Activated CD4-positive, alpha-beta T cell treated with anti-CD3 and anti-CD28 coated beads for 24 hours (primary cell): ENCODE data around the gene TPPP.

Source experiments
- DNase-seq, 2 donors: peaks; one replicate each; pipeline ENCODE4 v3.0.0-alpha.2; 2020; ENCODE audit warnings: low read depth in 2 of 2

The TPPP gene

DNA sequence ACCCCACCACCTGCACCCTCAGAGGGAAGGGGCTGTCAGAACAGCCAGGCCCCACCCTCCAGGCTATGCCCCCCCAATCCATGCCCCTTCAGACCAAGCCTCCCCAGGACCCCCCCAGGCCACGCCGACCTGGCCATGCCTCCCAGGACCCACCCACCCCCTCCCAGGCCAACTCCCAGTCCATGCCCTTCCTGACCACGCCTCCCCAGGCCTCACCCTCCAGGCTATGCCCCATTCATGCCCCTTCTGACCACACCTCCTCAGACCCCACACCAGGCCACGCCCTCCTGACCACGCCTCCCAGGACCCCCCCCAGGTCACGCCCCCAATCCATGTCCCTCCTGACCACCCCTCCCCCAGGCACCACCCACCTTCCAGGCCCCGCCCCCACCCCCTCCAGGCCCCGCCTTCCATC is 27.6 kb downstream of the TPPP start:
- DNase-seq = no peak

DNA sequence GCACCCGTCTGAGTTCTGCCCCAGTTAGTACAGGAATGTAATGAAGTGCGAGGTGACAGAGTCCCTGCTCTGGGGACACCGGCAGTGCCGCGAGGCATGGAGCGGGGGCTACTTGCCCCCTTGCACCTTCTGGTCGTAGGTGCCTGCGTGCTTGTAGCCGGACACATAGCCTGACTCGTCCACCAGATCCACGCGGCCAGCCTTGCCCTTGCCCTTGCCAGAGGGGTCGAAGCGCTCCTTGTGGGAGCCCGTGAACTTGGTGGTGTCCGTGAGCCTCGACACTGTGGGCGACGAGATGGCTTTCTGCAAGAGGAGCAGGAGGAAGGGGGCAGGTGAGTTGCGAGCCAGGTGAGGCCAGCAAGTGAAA is 28.2 kb downstream of the TPPP start:
- no peak for DNase-seq

DNA sequence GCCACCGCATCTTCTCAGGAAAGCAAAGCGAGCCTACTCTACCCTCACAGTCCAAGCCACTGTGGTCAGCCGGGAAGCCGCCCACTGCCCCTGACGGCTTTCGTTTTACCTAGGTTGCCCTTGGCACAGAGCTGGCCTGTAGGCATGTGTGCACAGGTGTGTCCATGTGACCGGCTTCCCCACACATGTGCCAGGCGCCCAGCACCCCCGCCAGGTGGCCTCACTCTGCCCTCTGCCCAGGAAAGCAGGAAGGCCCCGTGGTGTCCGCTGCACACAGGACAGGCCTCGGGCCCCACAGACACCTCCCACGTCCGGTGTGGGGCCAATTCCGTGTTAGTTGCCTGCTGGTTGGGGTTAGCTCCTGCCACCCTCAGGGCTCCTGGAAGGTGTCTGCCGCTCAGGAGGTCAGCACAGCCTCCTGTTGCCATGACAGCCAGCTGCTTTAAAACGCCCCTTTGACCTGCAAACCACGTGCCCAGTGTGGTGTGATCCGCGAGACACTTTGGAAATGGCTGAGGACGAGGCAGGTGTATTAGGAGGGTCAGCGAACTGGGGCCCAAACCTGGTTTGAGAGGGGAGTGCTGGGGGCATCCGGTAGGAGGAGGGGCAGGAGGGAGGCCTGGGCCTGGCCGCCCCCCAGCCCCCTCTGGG is 28.7 kb downstream of the TPPP start:
- no peak for DNase-seq

GRCh38 chr5:663436-664342 is 29.5 kb downstream of the TPPP start:
- no peak for DNase-seq

- no peak for DNase-seq
Observed at GRCh38 chr5:662751-663435, 30.3 kb downstream of the TPPP start.

DNA sequence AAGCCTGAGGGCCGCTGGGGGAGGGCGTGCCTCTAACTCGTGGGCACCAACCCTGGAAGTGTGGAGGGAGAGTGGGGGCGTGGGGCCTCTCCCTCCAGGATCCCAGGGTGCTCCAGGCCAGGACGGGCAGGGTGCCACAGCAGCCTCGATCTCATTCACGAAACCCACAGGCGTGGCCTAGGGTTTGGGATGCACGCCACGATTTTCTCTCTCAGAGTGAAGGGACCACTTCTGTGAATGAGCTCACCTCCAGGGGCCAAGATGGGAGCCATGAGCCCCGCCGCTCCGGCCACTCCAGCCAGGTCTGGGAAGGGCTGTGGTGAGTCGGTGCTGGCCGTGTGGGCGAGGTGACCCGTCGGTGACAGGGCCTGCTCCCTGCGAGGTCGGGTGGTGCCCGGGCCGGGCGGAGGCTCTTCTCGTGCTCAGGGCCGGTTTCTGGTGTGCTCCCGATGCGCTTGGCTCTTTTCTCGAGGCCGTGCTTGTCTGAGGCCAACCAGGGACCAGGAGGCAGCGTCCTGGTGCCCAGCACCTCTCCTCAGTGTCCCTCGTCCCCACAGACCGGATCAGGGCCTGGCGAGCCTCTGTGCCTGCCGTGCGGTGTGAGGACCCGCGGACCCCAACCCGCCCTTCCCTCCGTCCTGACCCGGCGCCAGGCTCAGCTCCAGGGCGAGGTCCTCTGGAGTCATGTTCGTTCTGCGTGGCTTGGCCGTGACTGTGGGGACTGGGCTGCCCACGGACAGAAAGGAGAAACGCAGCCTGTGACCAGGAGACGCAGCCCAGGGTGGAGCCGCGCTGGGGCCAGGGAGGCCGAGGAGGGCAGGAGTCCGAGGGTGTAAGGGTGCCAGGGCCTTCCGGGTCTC is 31.0 kb downstream of the TPPP start:
- DNase-seq = no peak

DNA sequence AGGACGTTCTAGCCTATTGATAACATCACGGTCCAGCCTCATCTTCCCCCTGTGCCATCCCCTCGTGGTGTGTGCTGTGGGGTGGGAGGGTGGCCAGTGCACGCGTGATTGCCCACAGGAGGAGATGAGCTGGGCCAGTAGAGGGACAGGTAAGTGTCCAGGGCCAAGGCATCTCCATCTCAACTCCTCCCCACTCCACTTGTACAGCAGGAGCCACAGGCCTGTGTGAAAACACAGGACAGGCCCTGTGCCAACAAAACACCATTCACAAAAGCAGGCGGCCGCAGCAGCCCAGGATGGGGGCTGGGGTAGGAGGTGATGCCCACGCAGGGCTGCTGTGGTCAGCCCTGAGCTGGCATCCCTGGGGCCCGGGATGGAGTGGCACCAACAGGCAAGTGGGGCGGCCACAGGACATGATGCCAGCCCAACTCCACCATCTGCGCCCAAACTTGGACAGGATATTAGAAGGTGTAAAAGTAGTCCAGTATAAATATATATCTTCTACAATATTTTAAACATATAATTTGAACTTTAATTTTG is 32.6 kb downstream of the TPPP start:
- no peak for DNase-seq

- DNase-seq = no peak
Observed at GRCh38 chr5:659496-660263, 33.5 kb downstream of the TPPP start.

GRCh38 chr5:658103-658502 is 35.0 kb downstream of the TPPP start:
- no peak for DNase-seq

- no peak for DNase-seq
Observed at GRCh38 chr5:657570-657969, 35.6 kb downstream of the TPPP start.

DNA sequence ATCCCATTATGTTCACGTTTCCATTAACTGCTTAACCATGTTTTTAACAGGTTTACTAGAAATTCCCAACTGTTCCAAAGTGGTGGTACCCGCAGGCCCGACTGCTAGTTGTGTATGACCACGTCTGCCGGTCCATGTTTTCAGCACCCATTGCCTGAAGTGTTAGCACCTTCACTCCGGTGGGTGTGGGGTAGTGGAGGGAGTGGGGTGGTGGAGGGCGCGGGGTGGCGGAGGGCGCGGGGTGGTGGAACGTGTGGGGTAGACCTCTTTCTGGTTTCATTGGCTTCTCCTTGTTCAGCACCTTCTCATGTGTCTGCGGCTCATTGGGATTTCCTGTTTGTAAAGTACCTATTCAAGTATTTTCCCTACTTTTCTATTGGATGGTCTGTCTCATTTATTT is 37.7 kb downstream of the TPPP start:
- no peak for DNase-seq

- no peak for DNase-seq
Observed at GRCh38 chr5:654071-654778, 38.9 kb downstream of the TPPP start.

DNA sequence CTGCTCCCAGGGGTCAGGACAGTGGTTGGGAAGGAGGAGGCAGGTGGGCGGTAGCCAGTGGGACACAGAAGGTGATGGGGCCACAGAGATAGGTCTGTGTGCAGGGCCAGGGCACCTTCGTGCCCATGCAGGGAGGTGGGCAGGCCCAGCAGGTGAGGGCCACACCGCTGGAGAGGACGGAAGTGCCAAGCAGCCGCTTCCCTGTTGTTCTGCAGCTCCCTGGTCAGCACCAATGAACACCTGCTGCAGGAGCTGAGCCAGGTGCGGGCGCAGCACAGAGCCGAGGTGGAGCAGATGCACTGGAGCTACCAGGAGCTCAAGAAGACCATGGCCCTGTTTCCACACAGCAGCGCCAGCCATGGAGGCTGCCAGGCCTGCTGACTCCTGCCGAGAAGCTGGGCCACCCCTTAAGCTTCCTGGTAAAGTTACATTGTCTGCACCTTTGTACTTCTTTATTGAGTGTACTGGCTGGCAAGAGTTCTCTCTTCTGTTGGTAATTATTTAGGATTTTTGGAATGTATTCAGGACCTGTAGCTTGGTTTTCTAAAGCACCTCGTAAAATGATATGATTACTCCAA is 40.3 kb downstream of the TPPP start:
- no peak for DNase-seq

GRCh38 chr5:652023-652515 is 41.1 kb downstream of the TPPP start:
- no peak for DNase-seq

GRCh38 chr5:651296-652022 is 41.7 kb downstream of the TPPP start:
- no peak for DNase-seq

DNA sequence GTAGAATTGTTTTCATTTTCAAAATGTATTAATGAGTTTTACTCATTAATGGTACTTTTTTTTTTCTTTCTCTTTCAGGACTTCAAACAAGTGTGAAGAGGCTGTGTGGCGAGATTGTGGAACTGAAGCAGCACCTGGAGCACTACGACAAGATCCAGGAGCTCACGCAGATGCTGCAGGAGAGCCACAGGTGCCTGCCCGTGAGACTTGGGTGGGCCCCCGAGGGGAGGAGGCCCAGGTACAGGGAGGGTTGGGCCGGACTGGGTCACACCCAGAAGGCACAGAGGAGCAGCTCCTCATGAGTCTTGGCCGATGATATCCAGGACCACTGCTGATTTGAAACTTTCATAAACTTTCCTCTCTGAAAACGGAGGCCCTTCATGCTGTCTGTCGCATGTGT is 45.4 kb downstream of the TPPP start:
- DNase-seq = no peak

DNA sequence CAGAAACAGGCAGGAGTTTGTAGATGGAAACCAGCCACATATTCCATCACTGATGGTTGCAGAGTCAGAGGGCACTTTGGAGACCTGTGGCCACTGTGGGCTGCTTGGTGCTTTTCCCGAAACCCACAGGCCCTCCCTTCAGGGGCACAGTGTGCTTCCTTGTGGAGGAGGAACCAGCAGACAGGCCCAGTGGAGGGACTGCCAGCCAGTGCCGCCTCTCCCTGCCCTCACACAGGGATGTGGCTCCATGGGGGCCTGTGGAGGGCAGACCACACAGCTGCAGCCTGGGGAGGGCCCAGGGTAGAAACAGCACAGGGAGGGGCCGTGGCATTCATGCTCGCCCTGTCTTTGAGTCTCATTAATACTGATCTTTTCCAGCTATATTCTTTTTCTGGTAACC is 45.8 kb downstream of the TPPP start:
- no peak for DNase-seq

- no peak for DNase-seq
Observed at GRCh38 chr5:646396-647201, 46.6 kb downstream of the TPPP start.
